ENCODE data around the gene MRAS.
"Not testable (repeated sequence)": the region's sequence is repeated elsewhere in the genome, so short reads cannot be mapped to it uniquely, and the experiment has no call there.

MRAS gene

GRCh38 chr3:138418601-138419206 lies 70.3 kb downstream of the MRAS start:
- Histone ChIP-seq H3K27ac (ENCODE audit: low read depth, low read length, severe bottlenecking) (no peak overlapping the region), H3K4me1 (ENCODE audit: control insufficient read depth, insufficient read depth, low read length, poor library complexity, severe bottlenecking) (no peaks in the 10 kb centered on the region), H3K36me3 (ENCODE audit: control insufficient read depth, insufficient read depth, low read length) (no peaks in the 10 kb centered on the region), H3K4me3 (ENCODE audit: extremely low read depth, insufficient read depth, low read length, poor library complexity, severe bottlenecking) (no peak overlapping the region), H3K9me3 (ENCODE audit: control insufficient read depth, low read length) (peaks cover 18% of the 10 kb centered on the region)
- no CpG with 5 or more reads among the region's 5 CpGs for WGBS, 2 experiments (ENCODE audit: insufficient coverage in 2 of 2)

- H3K4me1 ChIP-seq (ENCODE audit: control insufficient read depth, insufficient read depth, low read length, poor library complexity, severe bottlenecking), result no peaks in the 10 kb centered on the region
- peaks cover 18% of the 10 kb centered on the region for H3K9me3 ChIP-seq (ENCODE audit: control insufficient read depth, low read length)
- WGBS, 2 experiments (ENCODE audit: insufficient coverage in 2 of 2), result 83% methylated on average over 1 of the region's 1 CpG; no CpG with 5 or more reads in 1 of the 2 experiments
- no peak overlapping the region for H3K27ac ChIP-seq (ENCODE audit: low read depth, low read length, severe bottlenecking)
- no peak overlapping the region for H3K4me3 ChIP-seq (ENCODE audit: extremely low read depth, insufficient read depth, low read length, poor library complexity, severe bottlenecking)
- no peaks in the 10 kb centered on the region for H3K36me3 ChIP-seq (ENCODE audit: control insufficient read depth, insufficient read depth, low read length)
These were observed 74.9 kb downstream of the MRAS start for GRCh38 chr3:138423316-138423715.

DNA sequence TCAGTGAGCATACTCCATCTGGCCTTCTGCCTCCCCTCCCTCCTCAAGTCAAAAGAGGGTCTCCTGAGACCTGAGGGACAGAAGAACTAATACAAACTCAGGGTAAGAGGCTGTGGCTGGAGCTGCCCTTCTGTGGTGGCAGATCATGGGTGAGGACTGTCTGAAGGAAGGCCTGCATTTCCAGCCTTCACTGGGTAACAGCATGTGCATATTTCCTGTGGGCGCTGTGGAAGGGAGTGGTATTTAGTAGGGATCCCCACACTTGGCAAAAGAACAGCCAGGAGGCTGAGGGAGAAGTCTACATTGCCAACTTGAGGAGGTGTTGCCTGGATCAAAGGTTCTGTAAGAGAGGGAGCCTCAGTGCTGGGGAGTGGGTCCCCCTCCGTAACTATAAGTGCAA lies 75.9 kb downstream of the MRAS start:
- WGBS, 2 experiments (ENCODE audit: insufficient coverage in 2 of 2), result 89 to 100% methylated on average over 1 of the region's 2 CpGs
- Histone ChIP-seq H3K36me3 (ENCODE audit: control insufficient read depth, insufficient read depth, low read length) (no peaks in the 10 kb centered on the region), H3K9me3 (ENCODE audit: control insufficient read depth, low read length) (peaks cover 18% of the 10 kb centered on the region), H3K4me3 (ENCODE audit: extremely low read depth, insufficient read depth, low read length, poor library complexity, severe bottlenecking) (no peak overlapping the region), H3K27ac (ENCODE audit: low read depth, low read length, severe bottlenecking) (no peak overlapping the region), H3K4me1 (ENCODE audit: control insufficient read depth, insufficient read depth, low read length, poor library complexity, severe bottlenecking) (no peaks in the 10 kb centered on the region)

GRCh38 chr3:138426211-138426610 lies 77.8 kb downstream of the MRAS start:
- Histone ChIP-seq H3K4me3 (ENCODE audit: extremely low read depth, insufficient read depth, low read length, poor library complexity, severe bottlenecking) (no peak overlapping the region), H3K9me3 (ENCODE audit: control insufficient read depth, low read length) (peaks cover 4% of the 10 kb centered on the region), H3K4me1 (ENCODE audit: control insufficient read depth, insufficient read depth, low read length, poor library complexity, severe bottlenecking) (no peaks in the 10 kb centered on the region), H3K36me3 (ENCODE audit: control insufficient read depth, insufficient read depth, low read length) (no peaks in the 10 kb centered on the region), H3K27ac (ENCODE audit: low read depth, low read length, severe bottlenecking) (no peak overlapping the region)
- 61 to 93% methylated on average over 2 of the region's 3 CpGs for WGBS, 2 experiments (ENCODE audit: insufficient coverage in 2 of 2)

DNA sequence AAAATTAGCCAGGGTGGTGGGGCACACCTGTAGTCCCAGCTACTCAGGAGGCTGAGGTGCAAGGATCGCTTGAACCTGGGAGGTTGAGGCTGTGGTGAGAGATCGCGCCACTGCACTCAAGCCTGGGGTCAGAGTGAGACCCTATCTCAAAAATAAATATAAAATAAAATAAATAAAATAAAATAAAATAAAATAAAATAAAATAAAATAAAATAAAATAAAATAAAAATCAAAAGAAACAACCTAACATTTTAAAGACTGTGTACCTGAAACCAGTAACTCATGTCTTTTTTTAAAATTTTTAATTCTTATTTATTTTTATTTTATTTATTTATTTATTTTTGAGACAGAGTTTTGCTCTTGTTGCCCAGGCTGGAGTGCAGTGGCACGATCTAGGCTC lies 78.4 kb downstream of the MRAS start:
- H3K9me3 ChIP-seq (ENCODE audit: control insufficient read depth, low read length); H3K36me3 ChIP-seq (ENCODE audit: control insufficient read depth, insufficient read depth, low read length); H3K4me1 ChIP-seq (ENCODE audit: control insufficient read depth, insufficient read depth, low read length, poor library complexity, severe bottlenecking); H3K27ac ChIP-seq (ENCODE audit: low read depth, low read length, severe bottlenecking); H3K4me3 ChIP-seq (ENCODE audit: extremely low read depth, insufficient read depth, low read length, poor library complexity, severe bottlenecking): not testable (repeated sequence)
- 78 to 88% methylated on average over 1 of the region's 4 CpGs for WGBS, 2 experiments (ENCODE audit: insufficient coverage in 2 of 2)

- WGBS, 2 experiments (ENCODE audit: insufficient coverage in 2 of 2), result 100% methylated on average over 3 of the region's 3 CpGs
- no peak overlapping the region for H3K4me3 ChIP-seq (ENCODE audit: extremely low read depth, insufficient read depth, low read length, poor library complexity, severe bottlenecking)
- H3K36me3 ChIP-seq (ENCODE audit: control insufficient read depth, insufficient read depth, low read length), result no peaks in the 10 kb centered on the region
- peaks cover 3% of the 10 kb centered on the region for H3K9me3 ChIP-seq (ENCODE audit: control insufficient read depth, low read length)
- no peak overlapping the region for H3K27ac ChIP-seq (ENCODE audit: low read depth, low read length, severe bottlenecking)
- peaks cover 3% of the 10 kb centered on the region for H3K4me1 ChIP-seq (ENCODE audit: control insufficient read depth, insufficient read depth, low read length, poor library complexity, severe bottlenecking)
These were observed 81.3 kb downstream of the MRAS start for GRCh38 chr3:138429665-138430064.

DNA sequence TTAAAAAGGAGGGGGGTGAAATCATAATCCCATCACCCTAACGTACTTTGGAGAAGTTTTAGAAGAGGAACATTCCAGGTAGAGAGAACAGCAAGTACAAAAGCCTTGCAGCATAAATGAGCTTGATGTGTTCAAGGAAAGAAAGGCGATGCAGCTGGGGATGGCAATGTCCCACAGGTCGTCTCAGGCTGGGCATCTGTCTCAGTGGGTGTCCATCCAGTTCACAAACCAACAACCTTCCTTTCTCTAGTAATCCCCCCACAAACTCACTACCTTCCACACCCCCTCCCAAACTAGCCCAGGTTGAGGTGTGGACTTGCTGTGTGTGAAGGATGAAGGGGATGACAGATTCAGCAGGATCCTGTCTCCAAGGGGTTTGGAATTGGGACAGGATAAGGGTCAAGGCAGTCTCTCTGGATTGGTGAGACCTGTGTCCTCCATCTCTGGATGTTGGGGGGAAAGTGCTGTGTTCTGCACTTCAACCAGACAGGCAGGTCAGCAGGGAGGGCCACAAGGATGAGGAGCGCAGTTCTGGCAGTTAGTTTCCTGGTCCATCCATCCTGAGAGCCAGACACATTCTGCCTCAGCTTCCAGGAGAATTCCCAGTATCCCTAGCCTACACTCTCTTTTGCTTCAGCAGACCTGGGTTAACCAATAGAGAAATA lies 84.3 kb downstream of the MRAS start:
- Histone ChIP-seq H3K9me3 (ENCODE audit: control insufficient read depth, low read length) (peaks cover 3% of the 10 kb centered on the region), H3K27ac (ENCODE audit: low read depth, low read length, severe bottlenecking) (no peak overlapping the region), H3K36me3 (ENCODE audit: control insufficient read depth, insufficient read depth, low read length) (no peaks in the 10 kb centered on the region), H3K4me1 (ENCODE audit: control insufficient read depth, insufficient read depth, low read length, poor library complexity, severe bottlenecking) (peaks cover 8% of the 10 kb centered on the region), H3K4me3 (ENCODE audit: extremely low read depth, insufficient read depth, low read length, poor library complexity, severe bottlenecking) (no peak overlapping the region)
- WGBS, 2 experiments (ENCODE audit: insufficient coverage in 2 of 2), result 88 to 100% methylated on average over 2 to 3 of the region's 4 CpGs

GRCh38 chr3:138433892-138434275 lies 85.5 kb downstream of the MRAS start:
- no peak overlapping the region for H3K4me3 ChIP-seq (ENCODE audit: extremely low read depth, insufficient read depth, low read length, poor library complexity, severe bottlenecking)
- peaks cover 3% of the 10 kb centered on the region for H3K9me3 ChIP-seq (ENCODE audit: control insufficient read depth, low read length)
- 81 to 87% methylated on average over 13 of the region's 16 CpGs for WGBS, 2 experiments (ENCODE audit: insufficient coverage in 2 of 2)
- no peaks in the 10 kb centered on the region for H3K36me3 ChIP-seq (ENCODE audit: control insufficient read depth, insufficient read depth, low read length)
- no peak overlapping the region for H3K27ac ChIP-seq (ENCODE audit: low read depth, low read length, severe bottlenecking)
- H3K4me1 ChIP-seq (ENCODE audit: control insufficient read depth, insufficient read depth, low read length, poor library complexity, severe bottlenecking), result peaks cover 8% of the 10 kb centered on the region

GRCh38 chr3:138434276-138434874 lies 86.0 kb downstream of the MRAS start, which contains the start of gene ESYT3:
Gene ESYT3, plus strand, starts transcription at chr3:138434616. Its CDS starts 183 bp downstream, at chr3:138434799.
- 6% methylated on average over 44 to 51 of the region's 54 CpGs for whole genome bisulfite sequencing, 2 experiments (ENCODE audit: insufficient coverage in 2 of 2)
- no peaks in the 10 kb centered on the region for H3K36me3 ChIP-seq (ENCODE audit: control insufficient read depth, insufficient read depth, low read length)
- H3K27ac ChIP-seq (ENCODE audit: low read depth, low read length, severe bottlenecking), result no peak within 1 kb of the TSS
- H3K4me1 ChIP-seq (ENCODE audit: control insufficient read depth, insufficient read depth, low read length, poor library complexity, severe bottlenecking), result peaks cover 13% of the 10 kb centered on the region
- H3K4me3 ChIP-seq (ENCODE audit: extremely low read depth, insufficient read depth, low read length, poor library complexity, severe bottlenecking), result peak within 1 kb of the TSS; percentile 47
- peaks cover 3% of the 10 kb centered on the region for H3K9me3 ChIP-seq (ENCODE audit: control insufficient read depth, low read length)

GRCh38 chr3:138434875-138435772 lies 86.7 kb downstream of the MRAS start:
- 3 to 4% methylated on average over 37 to 54 of the region's 78 CpGs for WGBS, 2 experiments (ENCODE audit: insufficient coverage in 2 of 2)
- Histone ChIP-seq H3K4me3 (ENCODE audit: extremely low read depth, insufficient read depth, low read length, poor library complexity, severe bottlenecking) (peak overlapping the region; percentile 47), H3K27ac (ENCODE audit: low read depth, low read length, severe bottlenecking) (no peak overlapping the region), H3K36me3 (ENCODE audit: control insufficient read depth, insufficient read depth, low read length) (no peaks in the 10 kb centered on the region), H3K4me1 (ENCODE audit: control insufficient read depth, insufficient read depth, low read length, poor library complexity, severe bottlenecking) (peaks cover 21% of the 10 kb centered on the region), H3K9me3 (ENCODE audit: control insufficient read depth, low read length) (peaks cover 3% of the 10 kb centered on the region)

Measured in mesodermal cell (in vitro differentiated cells).